HepG2 (cell line): ENCODE data around the gene COL9A3. TPM values are rescaled to one million over a fixed set of nuclear protein-coding genes. Genes with fewer than 3 reads are reported as not detected.

Experiments used
- ATF4 ChIP-seq, 2 experiments: fragments of 450-650 bp in 1 of 2; sonication (generic) in 1 of 2; formaldehyde crosslinking; IDR thresholded peaks; 2 replicates each; pipeline versions ENCODE4 v1.5.0 to v1.8.0; 2020 to 2022; ENCODE audit warnings: mild to moderate bottlenecking in 1 of 2, missing genetic modification reagents in 1 of 2
- DPF2 ChIP-seq: sonication (generic); formaldehyde crosslinking; IDR thresholded peaks from 2 replicates; pipeline ENCODE4 v1.4.0; 2020; ENCODE audit warnings: mild to moderate bottlenecking, low read depth, missing genetic modification reagents, borderline replicate concordance
- HES4 ChIP-seq: sonication (generic); formaldehyde crosslinking; IDR thresholded peaks from 2 replicates; pipeline ENCODE4 v1.9.0; 2021; ENCODE audit warnings: mild to moderate bottlenecking, missing genetic modification reagents, borderline replicate concordance
- HMGA1 ChIP-seq: sonication (generic); formaldehyde crosslinking; conservative IDR thresholded peaks from 2 replicates; pipeline ENCODE4 v1.4.0; 2020; ENCODE audit warnings: missing genetic modification reagents
- HOXA9 ChIP-seq: sonication (generic); formaldehyde crosslinking; IDR thresholded peaks from 2 replicates; pipeline ENCODE4 v1.8.1; 2022; ENCODE audit warnings: missing genetic modification reagents, mild to moderate bottlenecking, moderate library complexity, borderline replicate concordance
- KDM5B ChIP-seq: sonication (generic); formaldehyde crosslinking; IDR thresholded peaks from 2 replicates; pipeline ENCODE4 v1.4.0; 2020; ENCODE audit warnings: missing genetic modification reagents, mild to moderate bottlenecking, borderline replicate concordance
- NFKBIZ ChIP-seq: IDR thresholded peaks from 2 replicates; pipeline ENCODE4 v1.6.1; 2018; ENCODE audit warnings: missing genetic modification reagents, missing compliant biosample characterization
- PLSCR1 ChIP-seq: sonication (generic); formaldehyde crosslinking; IDR thresholded peaks from 2 replicates; pipeline ENCODE4 v1.5.0; 2020; ENCODE audit warnings: missing genetic modification reagents, mild to moderate bottlenecking, borderline replicate concordance
- SRF ChIP-seq: IDR thresholded peaks from 2 replicates; pipeline ENCODE4 v1.6.1; 2011; ENCODE audit warnings: mild to moderate bottlenecking, low read depth, low read length, moderate library complexity
- TCF7 ChIP-seq: sonication (generic); IDR thresholded peaks from 2 replicates; pipeline ENCODE4 v1.6.1; 2016; ENCODE audit warnings: antibody characterized with exemption, low read depth
- TSC22D2 ChIP-seq: sonication (generic); formaldehyde crosslinking; IDR thresholded peaks from 2 replicates; pipeline ENCODE4 v1.5.1; 2020; ENCODE audit warnings: missing genetic modification reagents, mild to moderate bottlenecking, borderline replicate concordance
- ZFP90 ChIP-seq: sonication (generic); formaldehyde crosslinking; IDR thresholded peaks from 2 replicates; pipeline ENCODE4 v1.8.0; 2022; ENCODE audit warnings: missing genetic modification reagents, mild to moderate bottlenecking, inconsistent platforms, borderline replicate concordance
- ZNF225 ChIP-seq: sonication (generic); formaldehyde crosslinking; IDR thresholded peaks from 2 replicates; pipeline ENCODE4 v1.4.0; 2020; ENCODE audit warnings: mild to moderate bottlenecking, missing genetic modification reagents
- ZNF441 ChIP-seq: sonication (generic); formaldehyde crosslinking; IDR thresholded peaks from 2 replicates; pipeline ENCODE4 v1.7.0; 2021; ENCODE audit warnings: missing genetic modification reagents, borderline replicate concordance
- ZNF572 ChIP-seq: sonication (generic); formaldehyde crosslinking; IDR thresholded peaks from 2 replicates; pipeline ENCODE4 v1.5.1; 2020; ENCODE audit warnings: mild to moderate bottlenecking, missing genetic modification reagents
- polyA plus RNA-seq, 8 experiments: library from polyadenylated mRNA; depleted of rRNA in 3 of 8; stranded (reverse) in 7 of 8; unstranded in 1 of 8; fragments of >200 nt; fragmentation: Illumina TruSeq in 4 of 8; extraction: Trizol in 4 of 8; gene quantifications; 2 replicates each; pipeline versions ENCODE4 v1.2.1 to v1.2.3, GENCODE V29; 2011 to 2016; ENCODE audit warnings: low read depth in 4 of 8, missing spikeins in 1 of 8, mixed read lengths in 1 of 8; ENCODE audit not compliant: insufficient read depth in 1 of 8
- total RNA-seq, 5 experiments: library from RNA; depleted of rRNA; stranded (reverse); fragments of >200 nt; fragmentation: Illumina TruSeq; extraction: Trizol; gene quantifications; 2 replicates each; pipeline ENCODE4 v1.2.3, GENCODE V29; 2016; ENCODE audit warnings: low read depth in 1 of 5
- TF ChIP-seq, protein P1 (sequence below): sonication (generic); formaldehyde crosslinking; IDR thresholded peaks from 2 replicates; pipeline ENCODE4 v1.4.0; 2020; ENCODE audit warnings: missing genetic modification reagents
- TF ChIP-seq, protein P2 (sequence below): sonication (generic); formaldehyde crosslinking; IDR thresholded peaks from 2 replicates; pipeline ENCODE4 v1.5.0; 2020; ENCODE audit warnings: missing genetic modification reagents
- TF ChIP-seq, protein P3 (sequence below): sonication (generic); formaldehyde crosslinking; IDR thresholded peaks from 2 replicates; pipeline ENCODE4 v1.8.1; 2023; ENCODE audit warnings: mild to moderate bottlenecking, missing genetic modification reagents, borderline replicate concordance
- TF ChIP-seq, protein P4 (sequence below): sonication (generic); formaldehyde crosslinking; IDR thresholded peaks from 2 replicates; pipeline ENCODE4 v1.5.1; 2020; ENCODE audit warnings: mild to moderate bottlenecking, missing genetic modification reagents, moderate library complexity

COL9A3 gene
- total and polyA plus RNA-seq, 2 of the 13 experiments (the other 11 are each of a cell fraction or from before 2014, with no cell fraction given): 155 to 204 TPM

- TF ChIP-seq TSC22D2 (CRISPR knock-in tag) (no peak), SRF (no peak), KDM5B (CRISPR knock-in tag) (peak; percentile 20; the same call in 1 of the 2 replicates), PLSCR1 (CRISPR knock-in tag) (no peak), HOXA9 (no peak), HES4 (CRISPR knock-in tag) (no peak), ZNF441 (no peak), ATF4 (CRISPR knock-in tag; IDR thresholded peaks at IDR 0.05) (peak in 1 of 2 experiments; percentile 20; a peak in 1 of 4 replicates), DPF2 (CRISPR knock-in tag) (no peak), TCF7 (no peak), NFKBIZ (no peak), ZNF572 (CRISPR knock-in tag) (no peak), HMGA1 (CRISPR knock-in tag) (no peak), ZFP90 (CRISPR knock-in tag) (no peak), ZNF225 (CRISPR knock-in tag) (no peak)
- TF ChIP-seq, protein P1, sequence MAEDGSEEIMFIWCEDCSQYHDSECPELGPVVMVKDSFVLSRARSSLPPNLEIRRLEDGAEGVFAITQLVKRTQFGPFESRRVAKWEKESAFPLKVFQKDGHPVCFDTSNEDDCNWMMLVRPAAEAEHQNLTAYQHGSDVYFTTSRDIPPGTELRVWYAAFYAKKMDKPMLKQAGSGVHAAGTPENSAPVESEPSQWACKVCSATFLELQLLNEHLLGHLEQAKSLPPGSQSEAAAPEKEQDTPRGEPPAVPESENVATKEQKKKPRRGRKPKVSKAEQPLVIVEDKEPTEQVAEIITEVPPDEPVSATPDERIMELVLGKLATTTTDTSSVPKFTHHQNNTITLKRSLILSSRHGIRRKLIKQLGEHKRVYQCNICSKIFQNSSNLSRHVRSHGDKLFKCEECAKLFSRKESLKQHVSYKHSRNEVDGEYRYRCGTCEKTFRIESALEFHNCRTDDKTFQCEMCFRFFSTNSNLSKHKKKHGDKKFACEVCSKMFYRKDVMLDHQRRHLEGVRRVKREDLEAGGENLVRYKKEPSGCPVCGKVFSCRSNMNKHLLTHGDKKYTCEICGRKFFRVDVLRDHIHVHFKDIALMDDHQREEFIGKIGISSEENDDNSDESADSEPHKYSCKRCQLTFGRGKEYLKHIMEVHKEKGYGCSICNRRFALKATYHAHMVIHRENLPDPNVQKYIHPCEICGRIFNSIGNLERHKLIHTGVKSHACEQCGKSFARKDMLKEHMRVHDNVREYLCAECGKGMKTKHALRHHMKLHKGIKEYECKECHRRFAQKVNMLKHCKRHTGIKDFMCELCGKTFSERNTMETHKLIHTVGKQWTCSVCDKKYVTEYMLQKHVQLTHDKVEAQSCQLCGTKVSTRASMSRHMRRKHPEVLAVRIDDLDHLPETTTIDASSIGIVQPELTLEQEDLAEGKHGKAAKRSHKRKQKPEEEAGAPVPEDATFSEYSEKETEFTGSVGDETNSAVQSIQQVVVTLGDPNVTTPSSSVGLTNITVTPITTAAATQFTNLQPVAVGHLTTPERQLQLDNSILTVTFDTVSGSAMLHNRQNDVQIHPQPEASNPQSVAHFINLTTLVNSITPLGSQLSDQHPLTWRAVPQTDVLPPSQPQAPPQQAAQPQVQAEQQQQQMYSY (CRISPR knock-in tag): no peak
- TF ChIP-seq, protein P2, sequence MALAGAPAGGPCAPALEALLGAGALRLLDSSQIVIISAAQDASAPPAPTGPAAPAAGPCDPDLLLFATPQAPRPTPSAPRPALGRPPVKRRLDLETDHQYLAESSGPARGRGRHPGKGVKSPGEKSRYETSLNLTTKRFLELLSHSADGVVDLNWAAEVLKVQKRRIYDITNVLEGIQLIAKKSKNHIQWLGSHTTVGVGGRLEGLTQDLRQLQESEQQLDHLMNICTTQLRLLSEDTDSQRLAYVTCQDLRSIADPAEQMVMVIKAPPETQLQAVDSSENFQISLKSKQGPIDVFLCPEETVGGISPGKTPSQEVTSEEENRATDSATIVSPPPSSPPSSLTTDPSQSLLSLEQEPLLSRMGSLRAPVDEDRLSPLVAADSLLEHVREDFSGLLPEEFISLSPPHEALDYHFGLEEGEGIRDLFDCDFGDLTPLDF (CRISPR knock-in tag): no peak
- TF ChIP-seq, protein P3, sequence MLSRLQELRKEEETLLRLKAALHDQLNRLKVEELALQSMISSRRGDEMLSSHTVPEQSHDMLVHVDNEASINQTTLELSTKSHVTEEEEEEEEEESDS: no peak
- TF ChIP-seq, protein P4, sequence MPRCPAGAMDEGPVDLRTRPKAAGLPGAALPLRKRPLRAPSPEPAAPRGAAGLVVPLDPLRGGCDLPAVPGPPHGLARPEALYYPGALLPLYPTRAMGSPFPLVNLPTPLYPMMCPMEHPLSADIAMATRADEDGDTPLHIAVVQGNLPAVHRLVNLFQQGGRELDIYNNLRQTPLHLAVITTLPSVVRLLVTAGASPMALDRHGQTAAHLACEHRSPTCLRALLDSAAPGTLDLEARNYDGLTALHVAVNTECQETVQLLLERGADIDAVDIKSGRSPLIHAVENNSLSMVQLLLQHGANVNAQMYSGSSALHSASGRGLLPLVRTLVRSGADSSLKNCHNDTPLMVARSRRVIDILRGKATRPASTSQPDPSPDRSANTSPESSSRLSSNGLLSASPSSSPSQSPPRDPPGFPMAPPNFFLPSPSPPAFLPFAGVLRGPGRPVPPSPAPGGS (CRISPR knock-in tag): no peak
These were observed 55.5 kb downstream of the COL9A3 start (continued) for GRCh38 chr20:62872184-62872847.
